NOMO-1 treated with DMSO at 0.1 percent for 48 hours (cell line): Measurements from ENCODE around the gene PPP3CA.

Experiments used
- DNase-seq: peaks from one replicate; lab custom pipeline; 2025; ENCODE audit not compliant: unreplicated experiment; lab: John Stamatoyannopoulos, UW

Gene PPP3CA

DNA sequence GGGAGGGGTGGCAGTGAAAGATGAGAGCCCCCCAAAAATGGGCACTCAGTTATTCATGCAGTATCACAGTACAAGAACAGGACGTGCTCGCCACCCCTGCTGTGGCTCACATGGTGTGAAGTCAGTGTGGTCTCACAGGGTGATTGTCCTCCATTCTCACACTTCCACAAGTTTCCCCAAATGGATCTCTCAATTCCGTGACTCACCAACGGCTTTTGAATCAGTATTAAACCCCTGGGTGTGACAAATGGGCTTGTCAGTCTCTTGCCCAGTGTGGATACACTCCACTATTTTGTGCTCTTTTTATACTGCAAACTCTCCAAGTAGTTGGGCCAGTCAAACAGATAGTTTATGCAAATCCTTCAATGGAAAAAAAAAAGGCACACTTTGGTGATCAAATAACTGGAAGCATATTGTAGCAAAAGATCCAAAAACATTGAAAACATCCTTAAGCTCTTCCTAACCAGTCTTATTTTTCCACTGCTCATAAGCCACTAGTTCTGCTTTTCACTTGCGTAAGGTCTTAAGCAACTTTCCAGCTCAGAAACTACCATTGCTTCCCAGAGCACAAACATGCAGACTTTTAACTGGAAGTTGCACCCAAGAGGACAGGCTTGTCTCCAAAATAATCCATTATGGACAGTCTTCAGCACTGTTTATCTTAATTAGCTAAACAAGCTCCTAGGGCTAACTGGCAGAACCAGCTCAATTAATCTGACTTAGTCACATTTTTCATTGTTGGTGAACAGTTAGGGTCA, 365.7 kb downstream of the PPP3CA start:
- peak; percentile 90 for DNase-seq

GRCh38 chr4:100979736-100980135, 367.6 kb downstream of the PPP3CA start:
- DNase-seq: no peak

GRCh38 chr4:100977746-100978397, 369.5 kb downstream of the PPP3CA start:
- DNase-seq: peak; percentile 45

GRCh38 chr4:100977274-100977673, 370.1 kb downstream of the PPP3CA start:
- no peak for DNase-seq
